Nephron progenitor cell (in vitro differentiated cells): ENCODE results near the gene GPSM1.

Experiments
- DNase-seq: peaks from one replicate; pipeline ENCODE4 v3.0.0; 2021
- H3K27ac Mint-ChIP-seq: 2 replicates; pipeline ENCODE4 v1.8.0; 2021; ENCODE audit warnings: mild to moderate bottlenecking, moderate library complexity, mixed read lengths
- H3K27me3 Mint-ChIP-seq: 2 replicates; pipeline ENCODE4 v1.8.0; 2021; ENCODE audit warnings: mild to moderate bottlenecking, low read depth, mixed read lengths; ENCODE audit not compliant: poor library complexity
- H3K36me3 Mint-ChIP-seq: 2 replicates; pipeline ENCODE4 v1.8.0; 2021; ENCODE audit warnings: low read depth, mixed read lengths
- H3K4me1 Mint-ChIP-seq: 2 replicates; pipeline ENCODE4 v1.8.0; 2021; ENCODE audit warnings: mixed read lengths
- H3K4me3 Mint-ChIP-seq: 2 replicates; pipeline ENCODE4 v1.8.0; 2021; ENCODE audit warnings: mild to moderate bottlenecking, moderate library complexity, mixed read lengths
- H3K9me3 Mint-ChIP-seq: 2 replicates; pipeline ENCODE4 v1.8.0; 2021; ENCODE audit warnings: mild to moderate bottlenecking, moderate library complexity, mixed read lengths
- TF ChIP-seq, protein P1 (sequence below): fragments of 200-600 bp; sonication (generic); IDR thresholded peaks from 2 replicates; pipeline ENCODE4 v1.5.0; 2021; ENCODE audit warnings: antibody characterized with exemption

Gene GPSM1

DNA sequence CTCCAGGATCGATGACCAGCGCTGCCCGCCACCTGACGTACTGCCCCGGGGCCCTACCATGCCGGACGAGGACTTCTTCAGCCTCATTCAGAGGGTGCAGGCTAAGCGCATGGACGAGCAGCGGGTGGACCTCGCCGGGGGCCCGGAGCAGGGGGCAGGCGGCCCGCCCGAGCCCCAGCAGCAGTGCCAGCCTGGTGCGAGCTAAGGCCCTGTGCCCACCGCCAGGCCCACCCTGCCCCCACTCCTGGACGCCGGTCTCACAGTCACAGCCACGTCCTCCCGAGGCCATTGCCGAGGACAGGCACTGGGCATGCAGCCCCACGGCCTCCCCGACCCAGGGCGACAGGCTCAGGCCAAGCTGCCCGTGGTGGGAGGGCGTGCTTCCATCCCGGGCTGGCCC lies 30.7 kb downstream of the GPSM1 start:
- H3K27me3 Mint-ChIP-seq: no peaks in the 10 kb centered on the region
- no peaks in the 10 kb centered on the region for H3K36me3 Mint-ChIP-seq
- TF ChIP-seq, protein P1, sequence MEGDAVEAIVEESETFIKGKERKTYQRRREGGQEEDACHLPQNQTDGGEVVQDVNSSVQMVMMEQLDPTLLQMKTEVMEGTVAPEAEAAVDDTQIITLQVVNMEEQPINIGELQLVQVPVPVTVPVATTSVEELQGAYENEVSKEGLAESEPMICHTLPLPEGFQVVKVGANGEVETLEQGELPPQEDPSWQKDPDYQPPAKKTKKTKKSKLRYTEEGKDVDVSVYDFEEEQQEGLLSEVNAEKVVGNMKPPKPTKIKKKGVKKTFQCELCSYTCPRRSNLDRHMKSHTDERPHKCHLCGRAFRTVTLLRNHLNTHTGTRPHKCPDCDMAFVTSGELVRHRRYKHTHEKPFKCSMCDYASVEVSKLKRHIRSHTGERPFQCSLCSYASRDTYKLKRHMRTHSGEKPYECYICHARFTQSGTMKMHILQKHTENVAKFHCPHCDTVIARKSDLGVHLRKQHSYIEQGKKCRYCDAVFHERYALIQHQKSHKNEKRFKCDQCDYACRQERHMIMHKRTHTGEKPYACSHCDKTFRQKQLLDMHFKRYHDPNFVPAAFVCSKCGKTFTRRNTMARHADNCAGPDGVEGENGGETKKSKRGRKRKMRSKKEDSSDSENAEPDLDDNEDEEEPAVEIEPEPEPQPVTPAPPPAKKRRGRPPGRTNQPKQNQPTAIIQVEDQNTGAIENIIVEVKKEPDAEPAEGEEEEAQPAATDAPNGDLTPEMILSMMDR: no peak
- no peak overlapping the region for H3K27ac Mint-ChIP-seq
- DNase-seq: no peak
- H3K4me1 Mint-ChIP-seq: peaks cover 19% of the 10 kb centered on the region
- H3K4me3 Mint-ChIP-seq: no peak overlapping the region
- H3K9me3 Mint-ChIP-seq: no peaks in the 10 kb centered on the region

DNA sequence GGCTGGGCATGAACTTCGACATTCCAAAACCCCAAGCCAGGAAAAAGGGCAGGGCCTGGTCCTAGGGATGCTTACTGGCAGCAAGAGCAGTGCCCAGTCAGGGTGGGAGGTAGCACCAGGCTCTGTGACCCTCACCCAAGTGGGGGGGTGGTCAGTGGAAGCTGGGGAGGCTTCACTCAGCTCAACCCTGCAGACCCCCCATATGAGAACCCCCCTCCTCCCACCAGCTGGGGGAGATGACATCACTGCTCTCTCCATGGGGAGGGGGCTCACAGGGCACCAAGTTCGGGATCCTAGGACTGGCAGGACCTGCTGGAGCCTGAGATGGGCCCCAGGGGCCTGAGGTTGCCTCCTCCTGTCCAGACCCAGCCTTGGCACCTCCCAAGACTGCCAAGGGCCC lies 31.5 kb downstream of the GPSM1 start:
- H3K27ac Mint-ChIP-seq: no peak overlapping the region
- H3K36me3 Mint-ChIP-seq: no peaks in the 10 kb centered on the region
- H3K4me1 Mint-ChIP-seq: peaks cover 19% of the 10 kb centered on the region
- H3K4me3 Mint-ChIP-seq: no peak overlapping the region
- H3K27me3 Mint-ChIP-seq: no peaks in the 10 kb centered on the region
- TF ChIP-seq, protein P1: no peak
- no peak for DNase-seq
- H3K9me3 Mint-ChIP-seq: no peaks in the 10 kb centered on the region

DNA sequence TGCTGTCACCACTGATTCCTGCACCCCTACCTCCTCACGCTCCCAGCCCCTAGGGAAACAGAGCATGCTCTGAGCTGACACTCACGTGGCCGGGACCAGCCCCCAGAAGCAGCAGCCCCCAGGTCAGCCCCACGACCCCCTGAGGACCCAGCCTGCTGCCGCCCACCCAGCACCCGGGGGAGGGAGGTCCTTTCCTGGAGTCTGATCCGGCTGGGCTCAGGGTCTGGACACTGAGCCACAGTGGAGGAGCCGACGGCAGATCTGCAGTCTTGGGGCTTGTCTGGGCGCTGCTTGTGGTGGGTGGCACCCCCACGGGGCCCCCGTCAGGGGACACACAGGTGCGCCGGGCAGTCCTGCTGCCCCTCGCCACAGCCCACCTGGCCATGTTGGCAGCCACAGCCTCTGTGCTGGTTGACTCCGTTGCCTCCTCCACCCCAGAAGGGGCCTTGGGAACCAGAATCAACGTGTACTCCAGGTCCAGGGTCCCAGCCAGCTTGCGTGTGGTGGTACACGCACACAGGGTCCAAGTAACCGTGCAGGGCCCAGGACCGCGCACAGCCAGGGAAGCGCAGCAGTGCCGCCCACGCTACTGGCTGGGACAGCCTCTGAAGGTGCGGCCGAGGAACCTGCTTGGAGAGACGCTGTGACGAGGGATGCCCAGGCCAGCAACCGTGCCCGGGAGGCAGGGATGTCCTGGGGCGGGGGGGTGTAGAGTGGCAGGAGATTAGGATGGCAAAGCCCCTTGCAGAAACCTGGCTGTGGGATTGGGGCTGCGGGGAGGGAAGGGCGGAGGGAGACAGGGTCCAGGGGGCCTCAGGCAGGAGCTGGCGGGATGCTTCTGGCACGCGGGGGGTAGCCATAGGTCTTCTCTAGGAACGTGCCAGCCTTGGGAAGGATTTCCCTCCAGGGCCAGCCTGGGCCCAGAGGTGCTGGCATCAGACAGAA lies 32.7 kb downstream of the GPSM1 start:
- Mint-ChIP-seq H3K4me3 (no peak overlapping the region), H3K4me1 (peaks cover 10% of the 10 kb centered on the region)

DNA sequence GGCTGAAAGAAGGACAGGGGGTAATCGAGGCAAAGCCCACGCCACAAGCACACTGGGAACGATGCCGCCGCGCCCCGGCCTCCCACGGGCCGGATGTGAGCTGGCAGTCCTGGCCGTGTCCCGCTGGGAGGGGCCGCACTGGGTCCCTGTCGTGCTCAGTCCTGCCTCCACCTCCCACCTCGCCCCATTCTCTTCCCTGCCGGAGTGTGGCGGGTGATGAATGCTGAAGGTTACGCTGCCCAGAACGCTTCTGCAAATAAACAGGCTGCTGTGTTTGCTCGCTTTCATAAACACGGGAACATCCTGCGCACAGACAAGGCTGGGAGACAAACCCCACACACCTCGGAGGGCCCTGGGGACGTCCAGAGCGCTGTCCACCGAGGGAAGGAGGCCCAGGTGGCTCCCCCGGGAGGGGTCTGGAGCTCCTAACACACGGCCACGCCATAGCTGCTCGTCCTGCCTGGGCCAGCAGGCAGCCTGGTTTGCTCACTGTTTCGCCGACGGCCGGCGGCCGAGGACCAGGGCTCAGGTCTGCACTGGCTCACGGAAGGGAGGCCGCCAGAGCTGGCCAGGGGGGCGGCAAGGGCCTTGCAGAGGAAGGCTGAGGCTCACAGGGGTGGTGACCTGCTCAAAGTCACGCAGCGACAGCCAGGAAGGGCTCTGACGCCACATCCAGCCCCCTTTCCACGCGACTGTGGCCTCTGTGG lies 33.9 kb downstream of the GPSM1 start:
- Mint-ChIP-seq H3K36me3 (no peaks in the 10 kb centered on the region), H3K4me3 (no peak overlapping the region), H3K27ac (no peak overlapping the region), H3K9me3 (no peaks in the 10 kb centered on the region), H3K27me3 (no peaks in the 10 kb centered on the region), H3K4me1 (peaks cover 10% of the 10 kb centered on the region)
- DNase-seq: no peak
- TF ChIP-seq, protein P1: no peak

More for the DNA sequence above, 32.7 kb downstream of the GPSM1 start:
- no peak for DNase-seq
- no peaks in the 10 kb centered on the region for H3K27me3 Mint-ChIP-seq
- no peaks in the 10 kb centered on the region for H3K9me3 Mint-ChIP-seq
- no peaks in the 10 kb centered on the region for H3K36me3 Mint-ChIP-seq
- TF ChIP-seq, protein P1: no peak
- H3K27ac Mint-ChIP-seq: no peak overlapping the region

DNA sequence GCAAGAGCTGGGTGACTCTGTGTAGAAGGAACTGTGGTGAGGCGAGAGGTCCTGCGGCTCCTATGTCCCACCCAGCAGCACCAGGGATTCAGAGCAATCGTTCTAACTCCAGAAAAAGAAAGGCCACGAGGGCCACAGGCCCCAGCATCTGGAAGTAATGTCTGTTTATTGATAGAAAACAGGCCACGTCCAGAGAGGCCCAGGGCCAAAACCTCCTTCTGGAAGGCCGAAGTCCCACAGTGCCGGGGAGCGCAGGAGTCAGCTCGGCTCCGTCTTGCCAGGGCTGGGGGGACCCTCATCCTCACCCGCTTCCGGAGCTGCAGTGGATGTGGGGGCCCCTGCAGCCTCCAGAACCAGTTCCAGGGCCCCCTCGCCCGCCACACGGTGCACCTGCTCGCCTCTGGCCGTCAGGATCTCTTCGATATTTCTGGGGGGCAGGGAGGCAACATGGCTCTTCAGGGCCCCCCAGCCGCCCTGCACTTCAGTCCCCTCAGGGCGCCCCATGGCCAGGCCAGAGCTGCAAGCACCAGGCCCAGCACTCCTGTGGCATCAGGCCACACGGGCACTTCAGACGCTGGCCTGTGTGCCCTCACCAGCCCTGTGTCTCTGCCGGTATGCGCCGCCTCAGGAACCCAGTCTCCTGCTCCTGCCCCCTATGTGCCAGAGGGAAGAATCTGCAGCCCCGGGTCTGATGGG lies 34.6 kb downstream of the GPSM1 start:
- Mint-ChIP-seq H3K27ac (no peak overlapping the region), H3K36me3 (no peaks in the 10 kb centered on the region), H3K4me1 (peaks cover 10% of the 10 kb centered on the region), H3K4me3 (no peak overlapping the region), H3K9me3 (no peaks in the 10 kb centered on the region), H3K27me3 (no peaks in the 10 kb centered on the region)
- TF ChIP-seq, protein P1: no peak
- DNase-seq: no peak
